ENCODE data around the gene MEX3C.

The MEX3C gene

DNA sequence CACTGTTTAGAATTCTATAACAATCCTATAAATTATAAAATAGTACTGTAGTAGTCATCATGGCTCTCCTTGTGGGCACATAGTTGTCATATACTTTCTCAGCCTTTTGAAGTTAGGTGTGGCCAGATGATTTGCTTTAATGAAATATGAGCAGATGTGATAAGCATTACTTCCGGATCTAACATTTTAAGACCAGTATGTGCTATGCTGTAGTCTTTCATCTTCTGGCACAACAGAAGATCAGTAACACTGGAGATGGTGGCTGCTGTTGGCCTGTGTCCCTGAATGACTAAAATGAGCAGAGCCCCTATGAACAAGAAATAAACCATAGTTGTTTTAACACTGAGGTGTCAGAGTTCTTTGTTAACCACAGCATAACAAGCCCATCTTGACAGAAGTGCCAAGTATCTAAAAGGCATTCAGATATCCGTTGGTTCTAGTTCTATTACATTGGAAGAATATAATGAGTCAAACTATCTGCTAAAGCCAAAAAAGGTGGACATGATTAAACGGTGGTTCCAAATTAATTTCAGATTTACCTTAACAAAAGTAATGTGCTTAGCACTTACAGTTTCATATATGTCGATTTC, 6.3 kb downstream of the MEX3C start:
- peak in 1 of 2 experiments; percentile 31 for DNase-seq

DNA sequence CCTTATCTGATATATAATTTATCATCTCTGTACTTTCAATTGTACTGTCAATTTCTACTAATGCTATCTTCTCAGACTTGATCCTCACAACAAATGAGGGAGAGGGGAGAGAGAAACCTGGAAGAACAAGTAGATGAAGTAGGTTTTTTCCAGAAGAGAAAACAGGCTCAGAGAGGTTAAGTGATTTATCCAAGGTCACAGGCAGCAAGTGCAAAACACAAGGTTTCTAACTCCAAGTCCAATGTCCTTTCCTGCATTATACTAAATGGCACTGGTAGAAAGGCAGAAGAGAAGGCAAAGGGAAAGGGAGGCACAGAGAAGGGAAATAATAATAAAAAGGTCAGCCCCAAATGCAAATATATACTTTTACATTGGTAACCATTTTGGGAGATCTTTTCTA, 7.5 kb downstream of the MEX3C start:
- DNase-seq = no peak

DNA sequence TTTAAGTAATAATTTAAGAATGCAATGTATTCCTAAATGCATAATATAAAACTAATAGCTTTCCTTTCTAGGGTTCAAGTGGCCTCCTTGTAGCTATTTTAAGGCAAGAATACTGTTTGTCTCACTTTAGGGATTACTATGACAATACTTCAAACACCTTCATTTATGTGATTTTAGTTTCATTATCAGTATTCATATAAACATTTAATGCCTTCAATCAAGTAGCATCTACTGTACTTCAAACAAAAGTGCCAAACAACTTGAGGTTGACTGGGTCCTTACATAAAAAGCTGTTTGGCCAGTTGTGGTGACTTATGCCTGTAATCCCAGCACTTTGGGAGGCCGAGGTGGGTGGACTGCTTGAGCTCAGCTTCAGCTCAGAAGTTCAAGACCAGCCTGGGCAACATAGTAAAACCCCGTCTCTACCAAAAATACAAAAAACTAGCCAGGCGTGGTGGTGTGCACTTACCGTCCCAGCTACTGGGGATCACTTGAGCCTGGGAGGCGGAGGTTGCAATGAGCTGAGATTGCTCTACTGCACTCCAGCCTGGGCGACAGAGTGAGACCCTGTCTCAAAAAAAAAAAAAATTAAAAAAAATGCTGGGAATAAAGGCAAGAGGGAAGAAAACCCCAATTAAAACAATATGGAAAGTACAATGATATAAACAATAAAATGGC, 9.3 kb downstream of the MEX3C start:
- no peak for DNase-seq

DNA sequence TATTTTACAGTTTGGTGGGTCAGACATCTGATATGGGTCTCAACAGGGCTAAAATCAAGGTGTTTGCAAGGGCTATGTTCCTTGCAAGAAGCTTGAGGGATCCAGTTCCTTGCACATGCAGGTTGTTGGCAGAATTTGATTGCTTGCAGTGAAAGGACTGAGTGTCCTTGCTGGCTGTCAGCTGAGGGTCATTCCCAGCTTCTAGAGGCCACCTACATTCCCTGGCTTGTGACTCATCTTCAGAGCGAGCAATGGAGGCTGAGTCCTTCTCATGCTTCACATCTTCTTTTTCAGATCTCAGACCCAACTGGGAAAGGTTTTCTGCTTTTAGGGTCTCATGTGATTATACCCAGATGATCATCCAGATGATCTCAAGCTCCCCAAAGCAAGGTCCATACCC, 12.4 kb downstream of the MEX3C start:
- no peak for DNase-seq

DNA sequence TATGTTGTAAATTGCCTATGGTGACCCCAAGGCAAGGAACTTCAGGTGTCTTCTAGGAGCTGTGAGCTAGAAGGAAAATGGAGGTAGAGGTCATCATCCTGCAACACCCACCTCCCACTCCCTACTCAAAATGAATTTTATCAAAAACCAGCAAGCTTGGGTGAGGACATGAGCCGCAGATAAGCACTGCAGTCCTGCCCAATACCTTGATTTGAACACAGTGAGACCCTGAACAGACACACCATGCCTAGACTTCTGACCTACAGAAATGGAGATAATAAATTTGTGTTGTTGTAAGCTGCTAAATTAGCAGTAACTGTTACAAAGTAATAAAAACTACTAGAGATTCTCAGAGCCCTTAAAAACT, 13.4 kb downstream of the MEX3C start:
- no peak for DNase-seq

DNA sequence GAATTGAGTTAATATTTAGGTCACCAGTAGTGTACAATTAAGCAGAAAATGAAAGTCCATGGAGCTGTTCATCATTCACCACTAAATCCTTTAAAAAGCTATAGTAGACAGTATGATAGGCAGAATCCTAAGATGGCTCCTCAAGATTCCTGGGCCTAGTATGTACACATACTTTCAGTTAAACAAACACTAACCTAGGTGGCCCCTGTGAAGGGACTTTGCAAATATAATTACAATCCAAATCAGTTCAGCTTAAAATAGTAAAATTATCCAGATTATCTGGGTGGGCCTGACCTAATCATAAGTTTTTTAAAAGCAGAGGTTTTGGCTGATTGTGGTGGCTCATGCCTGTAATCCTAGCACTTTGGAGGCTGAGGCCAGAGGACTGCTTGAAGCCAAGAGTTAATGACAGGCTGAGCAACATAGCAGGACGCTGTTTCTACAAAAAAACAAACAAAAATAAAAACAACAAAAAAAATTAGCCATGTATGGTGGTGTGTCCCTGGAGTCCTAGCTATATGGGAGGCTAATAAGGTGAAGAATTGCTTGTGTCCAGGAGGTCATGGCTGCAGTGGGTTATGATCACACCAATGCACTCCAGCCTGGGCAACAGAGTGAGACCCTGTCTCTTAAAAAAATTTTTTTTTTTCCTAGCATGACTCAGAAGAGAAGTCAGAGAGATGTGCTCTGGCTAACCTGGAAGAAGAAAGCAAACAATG, 13.9 kb downstream of the MEX3C start:
- no peak for DNase-seq

DNA sequence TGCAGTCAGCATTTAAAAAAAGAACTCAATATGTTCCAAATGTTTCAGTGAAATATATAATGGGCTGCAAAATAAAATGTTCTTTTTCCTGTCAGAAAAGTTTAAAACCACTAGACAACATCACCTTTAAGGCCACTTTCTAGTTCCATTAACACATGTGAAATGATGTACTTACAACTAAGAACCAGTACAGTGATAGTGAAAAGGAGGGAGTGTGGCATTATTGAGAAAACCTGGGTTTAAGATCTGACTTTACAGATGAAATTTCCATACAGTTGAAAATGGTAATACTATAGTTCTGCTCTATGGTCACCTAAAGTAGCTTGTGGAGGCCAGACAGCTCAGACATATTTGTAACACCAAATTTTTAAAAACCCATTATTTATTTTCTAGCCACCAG, 14.7 kb downstream of the MEX3C start:
- DNase-seq = no peak

DNA sequence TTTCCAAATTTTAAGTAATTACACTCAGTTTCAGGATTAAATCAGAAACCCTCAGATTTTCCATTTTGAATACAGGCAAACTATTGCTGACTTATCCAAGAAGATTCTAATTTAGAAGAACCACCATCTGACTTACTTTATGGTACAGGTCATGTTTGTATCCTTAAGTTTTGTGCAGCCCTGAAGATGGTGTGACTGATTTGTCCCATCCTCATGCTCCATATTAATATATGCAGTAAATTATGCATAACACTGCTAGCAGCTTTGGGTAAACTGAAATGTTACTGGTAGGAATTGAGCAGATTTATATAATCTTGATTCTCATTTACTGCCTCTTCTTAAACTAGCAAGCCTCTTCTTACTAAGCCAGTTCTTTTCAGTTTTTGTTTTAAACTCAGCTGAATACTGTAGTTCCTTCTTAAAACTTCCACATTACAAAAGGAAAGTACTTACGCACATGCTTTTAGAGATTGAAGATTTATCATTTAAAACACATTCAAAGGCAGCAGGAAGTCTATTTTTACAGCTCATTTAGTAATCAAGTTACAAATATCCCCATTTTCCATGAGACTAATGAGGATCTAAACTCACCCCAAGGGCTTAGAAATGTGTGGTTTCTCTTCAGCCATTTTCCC, 25.7 kb downstream of the MEX3C start:
- DNase-seq = no peak

DNA sequence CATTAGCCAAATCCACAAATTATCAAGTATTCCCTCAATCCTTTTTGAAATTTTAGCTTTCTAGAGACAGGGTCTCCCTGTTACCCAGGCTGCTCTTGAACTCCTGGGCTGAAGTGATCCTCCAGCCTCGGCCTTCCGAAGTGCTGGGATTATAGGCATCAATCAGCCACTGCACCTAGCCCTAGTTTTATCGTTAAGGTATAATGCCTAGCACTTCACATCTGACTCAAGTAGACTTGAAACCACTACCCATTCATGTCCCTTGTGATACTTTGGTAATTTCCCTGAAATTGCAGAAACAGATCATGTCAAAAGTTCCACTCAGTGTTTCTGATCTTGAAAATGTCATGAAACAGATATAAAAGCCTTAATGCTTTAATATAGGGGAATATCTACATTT, 26.3 kb downstream of the MEX3C start:
- DNase-seq = peak; percentile 47 to 48

DNA sequence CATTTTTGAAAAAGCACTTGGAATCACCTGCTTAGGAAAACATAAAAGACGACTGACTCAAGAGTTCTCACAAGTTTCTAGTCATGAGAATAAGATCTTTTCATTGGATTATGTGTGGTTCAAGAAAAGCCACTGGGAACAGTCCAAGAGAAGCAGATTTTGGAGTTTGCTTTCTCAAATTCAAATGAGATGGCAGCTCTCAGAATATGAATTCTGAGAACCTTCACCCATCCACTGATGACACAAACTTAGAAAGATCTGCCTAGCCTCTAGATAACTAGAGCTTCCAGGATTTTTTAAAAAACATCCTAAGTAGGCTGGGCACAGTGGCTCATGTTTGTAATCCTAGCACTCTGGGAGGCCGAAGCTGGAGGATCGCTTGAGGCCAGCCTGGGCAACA, 26.8 kb downstream of the MEX3C start:
- DNase-seq = no peak

DNA sequence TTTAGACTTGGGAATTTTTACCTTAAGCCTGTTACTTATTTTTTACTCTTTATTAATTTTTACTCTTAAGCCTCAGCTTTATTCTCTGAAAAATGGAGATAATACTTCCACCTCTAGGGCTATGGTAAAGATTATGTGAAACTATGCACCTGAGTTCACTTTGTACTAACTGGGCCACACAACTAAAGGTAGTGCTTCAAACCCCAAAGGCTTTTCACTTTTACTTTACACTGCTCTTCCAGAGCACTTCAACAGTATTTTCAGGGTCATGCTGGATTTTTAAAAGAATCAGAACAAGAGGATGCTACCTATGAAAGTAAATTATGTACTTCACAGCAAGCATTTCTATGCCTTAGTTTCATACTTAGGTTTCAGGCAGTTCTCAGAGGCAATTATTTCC, 27.8 kb downstream of the MEX3C start:
- no peak for DNase-seq

DNA sequence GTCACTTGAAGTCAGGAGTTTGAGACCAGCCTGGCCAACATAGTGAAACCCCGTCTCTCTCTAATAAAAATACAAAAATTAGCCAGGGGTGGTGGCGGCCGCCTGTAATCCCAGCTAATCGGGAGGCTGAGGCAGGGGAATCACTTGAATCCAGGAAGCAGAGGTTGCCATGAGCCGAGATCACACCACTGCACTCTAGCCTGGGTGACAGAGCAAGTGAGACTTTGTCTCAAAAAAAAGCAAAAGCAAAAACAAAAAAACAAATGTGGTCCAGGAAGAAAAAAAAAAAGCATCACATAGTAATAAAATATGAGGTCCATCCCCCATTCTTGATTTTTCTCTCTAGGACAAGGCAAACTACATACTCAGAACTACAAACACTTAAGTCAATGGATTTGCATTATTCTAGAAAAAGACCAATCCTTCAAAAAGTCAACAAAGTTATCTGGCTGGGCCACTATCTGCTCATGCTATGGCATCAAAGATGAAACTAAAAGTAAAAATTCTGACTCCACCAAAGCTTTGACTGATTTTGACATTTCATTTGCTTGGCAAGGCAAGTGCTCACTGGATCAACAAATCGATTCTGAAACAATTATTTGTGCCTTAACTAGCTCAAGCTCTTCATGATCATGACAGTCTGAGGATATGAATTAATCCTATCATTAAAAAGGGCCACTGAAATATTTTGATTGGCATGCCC, 28.4 kb downstream of the MEX3C start:
- DNase-seq = no peak

DNA sequence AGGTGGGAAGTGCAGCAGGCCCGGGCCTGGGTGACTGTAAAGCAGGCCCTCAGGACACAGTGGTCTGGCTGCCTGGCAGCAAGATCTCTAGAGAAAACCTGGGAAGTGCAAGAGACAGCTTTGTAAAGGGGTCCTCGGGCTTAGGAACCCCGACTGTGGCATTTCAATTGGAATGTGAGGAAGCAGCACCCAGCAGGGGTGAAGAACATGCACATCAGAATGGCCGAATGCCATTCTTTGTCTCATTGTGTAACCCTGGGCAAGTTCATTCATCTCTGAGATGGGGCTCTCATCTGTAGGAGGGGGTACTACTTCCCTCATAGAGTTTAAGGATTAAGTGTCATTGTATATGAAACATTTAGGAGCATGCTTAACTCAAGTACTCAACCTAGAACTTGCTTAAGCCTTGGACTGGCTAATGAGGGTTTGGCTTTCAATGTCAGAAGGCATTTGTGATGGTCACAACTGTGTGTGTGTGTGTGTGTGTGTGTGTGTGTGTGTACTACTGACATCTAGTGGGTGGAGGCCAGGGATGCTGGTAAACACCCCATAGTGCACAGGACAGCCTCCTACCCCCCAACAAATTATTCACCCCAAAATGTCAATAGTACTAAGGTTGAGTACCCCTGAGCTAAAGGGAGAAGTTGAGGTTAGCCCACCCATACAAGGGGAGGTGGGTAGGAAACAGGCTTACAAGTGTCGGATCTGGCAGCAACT, 29.3 kb downstream of the MEX3C start:
- DNase-seq = no peak

DNA sequence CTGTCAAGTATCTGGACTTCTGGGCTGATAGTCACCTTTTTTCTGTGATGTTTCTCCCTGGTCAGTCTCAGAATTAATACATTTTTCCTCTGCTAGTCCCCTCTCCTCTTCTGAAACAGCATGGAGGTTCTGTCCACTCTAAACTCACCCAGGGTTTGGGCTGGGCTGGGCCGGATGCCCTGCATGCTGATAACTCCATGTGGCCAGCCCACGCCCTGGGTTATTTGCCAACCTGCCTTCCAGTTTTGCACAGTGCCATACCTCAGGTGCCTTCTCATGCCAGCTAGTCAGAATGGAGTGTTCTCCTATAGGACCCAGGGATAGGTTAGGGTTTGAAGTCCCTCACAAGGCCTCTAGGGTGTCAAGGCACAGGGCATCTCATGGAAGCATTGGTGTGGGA, 32.2 kb downstream of the MEX3C start:
- no peak for DNase-seq

DNA sequence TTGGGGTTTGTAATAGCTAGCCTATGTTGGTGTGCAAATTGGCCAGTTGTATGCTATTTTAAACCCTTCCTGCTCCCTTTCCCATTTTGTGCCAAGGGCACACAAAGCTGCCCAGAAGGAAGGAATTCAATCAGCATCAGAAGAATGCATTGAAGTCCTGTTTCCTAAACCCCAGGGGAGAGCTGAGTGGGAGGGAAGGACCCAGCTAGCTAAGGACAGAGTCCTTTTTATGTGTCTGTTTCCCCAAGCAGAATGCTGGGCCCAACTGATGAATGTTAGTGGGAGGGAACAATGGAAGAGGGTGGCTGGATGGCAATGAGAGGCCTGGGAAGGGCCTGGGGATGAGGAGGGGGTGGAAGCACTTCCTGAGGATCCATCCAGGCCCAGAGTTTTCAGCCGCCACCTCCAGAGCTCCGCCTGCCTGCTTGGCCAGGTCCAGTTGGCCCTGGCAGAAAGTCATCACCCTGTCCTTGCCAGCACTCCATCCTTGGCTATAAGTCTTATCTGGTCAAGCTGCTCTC, 32.7 kb downstream of the MEX3C start:
- DNase-seq = no peak

DNA sequence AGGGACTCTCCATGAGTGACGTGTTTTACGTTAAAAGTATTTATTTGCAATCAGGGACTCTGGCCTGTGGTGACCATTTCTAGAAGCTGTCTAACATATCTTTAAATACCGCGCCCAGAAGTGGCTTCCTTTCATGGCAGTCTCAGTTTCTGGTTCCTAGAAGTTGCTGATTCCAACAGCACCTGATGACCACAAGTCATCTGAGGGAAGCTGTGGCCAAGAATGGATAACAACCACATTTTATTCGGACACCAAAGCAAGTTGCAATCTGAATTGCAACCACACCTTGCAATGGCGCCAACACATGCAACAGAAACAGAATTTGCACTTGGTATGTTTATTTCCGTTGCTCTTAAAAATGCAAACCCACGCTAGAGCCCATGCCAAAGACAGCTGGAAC, 33.1 kb downstream of the MEX3C start:
- no peak for DNase-seq

DNA sequence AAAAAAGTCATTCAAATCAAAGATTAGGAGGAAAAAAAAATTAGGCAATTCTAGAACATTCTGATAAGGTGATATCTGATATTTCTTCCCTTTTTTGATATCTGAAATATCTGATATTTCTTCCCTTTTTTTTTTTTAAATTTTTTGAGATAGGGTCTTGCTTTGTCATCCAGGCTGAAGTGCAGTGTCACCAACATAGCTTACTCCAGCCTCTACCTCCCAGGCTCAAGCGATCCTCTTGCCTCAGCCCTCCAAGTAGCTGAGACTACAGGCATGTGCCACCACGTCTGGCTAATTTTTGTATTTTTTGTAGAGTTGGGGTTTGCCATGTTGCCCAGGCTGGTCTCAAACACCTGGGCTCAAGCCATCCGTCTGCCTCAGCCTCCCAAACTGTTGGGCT, 33.9 kb downstream of the MEX3C start:
- no peak for DNase-seq

DNA sequence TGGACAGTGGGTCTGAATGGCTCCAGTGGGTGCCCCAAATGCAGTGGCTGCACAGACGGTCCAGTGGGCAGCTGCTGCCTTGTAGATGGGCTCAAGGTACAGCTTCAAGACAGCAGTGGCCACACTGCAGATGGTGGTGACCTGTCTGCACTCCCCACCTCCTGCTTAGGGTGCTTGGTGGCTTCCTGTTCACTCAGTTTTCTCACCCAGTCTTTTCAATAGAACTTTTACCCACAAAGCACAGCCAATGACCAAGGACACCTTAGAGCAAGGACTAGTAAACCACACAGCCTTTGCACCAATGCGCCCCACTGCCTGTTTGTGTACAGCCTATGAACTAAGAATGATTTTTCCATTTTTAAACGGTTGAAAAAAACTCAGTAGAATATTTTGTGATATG, 34.9 kb downstream of the MEX3C start:
- DNase-seq = no peak

DNA sequence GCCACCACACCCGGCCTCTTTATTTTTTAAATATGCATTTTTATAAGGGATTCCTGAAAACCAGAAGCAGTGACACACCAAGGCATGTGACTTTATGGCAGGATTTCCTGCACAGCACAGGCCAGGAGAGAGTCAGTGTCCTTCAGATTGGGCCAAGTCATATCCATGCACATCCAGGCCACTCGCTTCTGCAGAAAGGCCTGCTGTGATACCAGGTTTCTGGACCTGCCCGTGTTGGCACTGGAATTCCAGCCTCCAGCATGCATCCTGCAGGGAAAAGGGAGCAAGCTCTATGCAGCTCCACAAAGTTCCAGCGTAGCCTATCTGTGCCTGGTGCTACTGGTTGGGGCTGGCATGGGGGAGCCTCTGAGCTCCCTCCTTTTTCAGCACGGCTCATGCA, 36.8 kb downstream of the MEX3C start:
- DNase-seq = no peak

DNA sequence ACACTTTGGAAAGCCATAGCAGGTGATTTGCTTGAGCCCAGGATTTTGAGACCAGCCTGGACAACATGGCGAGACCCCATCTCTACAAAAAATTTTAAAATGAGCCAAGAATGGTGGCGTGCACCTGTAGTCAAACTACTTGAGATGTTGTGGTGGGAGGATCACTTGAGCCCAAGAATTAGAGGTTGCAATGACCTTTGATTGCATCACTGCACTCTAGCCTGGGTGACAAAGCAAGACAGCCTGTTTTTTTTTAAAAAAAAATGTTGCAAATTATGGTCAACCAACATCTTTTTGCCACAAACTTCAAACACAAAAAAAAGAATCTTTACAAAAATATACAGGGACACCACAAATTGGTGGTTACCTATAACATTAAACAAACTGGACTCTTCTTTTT, 40.3 kb downstream of the MEX3C start:
- DNase-seq = no peak

DNA sequence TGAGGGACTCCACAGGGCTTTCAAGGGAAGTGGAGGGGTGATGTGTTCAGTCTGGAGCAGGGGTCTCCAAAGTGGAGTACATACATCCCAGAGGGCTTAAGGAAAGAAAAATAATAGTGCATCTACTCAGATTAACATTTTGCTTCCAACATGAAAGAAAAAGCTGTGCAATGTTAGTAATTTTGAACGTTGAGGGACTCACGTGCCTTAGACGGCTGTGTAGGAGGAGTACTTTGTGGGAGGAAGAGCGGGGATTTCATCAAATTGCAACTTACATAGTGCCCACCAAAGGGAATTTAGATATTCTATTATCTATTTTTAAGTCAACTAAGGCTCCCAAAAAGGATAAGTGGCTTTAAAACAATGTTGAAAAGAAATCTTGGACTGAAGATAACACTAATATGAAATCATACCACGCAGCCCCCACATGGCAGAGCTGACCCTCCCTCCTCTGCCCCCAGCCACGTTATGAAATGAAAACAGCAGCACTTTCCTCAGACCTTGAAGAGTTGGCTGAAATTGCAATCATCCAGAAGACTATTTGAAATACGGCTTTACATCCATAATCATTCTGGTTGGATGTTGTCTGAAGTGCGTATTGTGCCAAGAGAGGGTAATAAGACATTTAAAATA, 42.9 kb downstream of the MEX3C start:
- DNase-seq = no peak
